Stimulated activated effector memory CD8-positive, alpha-beta T cell treated with anti-CD3 and anti-CD28 coated beads, Interleukin-12 subunit alpha, Interleukin-12 subunit beta, amount 100 ng/mL, for 72 hours (primary cell): Measurements from ENCODE around the gene CISH.

Experiments used
- ATAC-seq: fragments of 150-1000 bp; cut with Tn5 transposase; 2 replicates; pipeline ENCODE4 v1.10.0; 2021
- DNase-seq, 2 donors: peaks; one replicate each; pipeline ENCODE4 v3.0.0; 2021 to 2022; ENCODE audit warnings: low spot score in 2 of 2
- H3K27ac Mint-ChIP-seq: one replicate; pipeline ENCODE4 v1.8.0; 2022; ENCODE audit warnings: mild to moderate bottlenecking, mixed read lengths
- H3K36me3 Mint-ChIP-seq: one replicate; pipeline ENCODE4 v1.8.0; 2022; ENCODE audit warnings: mild to moderate bottlenecking, mixed read lengths
- H3K4me1 Mint-ChIP-seq: one replicate; pipeline ENCODE4 v1.8.0; 2022; ENCODE audit warnings: mixed read lengths
- H3K4me3 Mint-ChIP-seq: one replicate; pipeline ENCODE4 v1.8.0; 2022; ENCODE audit warnings: mild to moderate bottlenecking, mixed read lengths
- H3K9me3 Mint-ChIP-seq: one replicate; pipeline ENCODE4 v1.8.0; 2022; ENCODE audit warnings: mixed read lengths

The CISH gene

GRCh38 chr3:50625231-50626182 lies 13.9 kb upstream of the CISH start:
- DNase-seq (no peak), ATAC-seq (no peak)
- Mint-ChIP-seq H3K4me3 (no peak overlapping the region), H3K9me3 (no peaks in the 10 kb centered on the region), H3K4me1 (peaks cover 94% of the 10 kb centered on the region), H3K36me3 (peaks cover 72% of the 10 kb centered on the region), H3K27ac (peak overlapping the region; percentile 37)

- ATAC-seq, result no peak
- DNase-seq, result no peak
- Mint-ChIP-seq H3K36me3 (peaks cover 72% of the 10 kb centered on the region), H3K4me1 (peaks cover 94% of the 10 kb centered on the region), H3K4me3 (peak overlapping the region; percentile 68), H3K9me3 (no peaks in the 10 kb centered on the region), H3K27ac (peak overlapping the region; percentile 91)
Observed at GRCh38 chr3:50624634-50625033, 13.1 kb upstream of the CISH start.

DNA sequence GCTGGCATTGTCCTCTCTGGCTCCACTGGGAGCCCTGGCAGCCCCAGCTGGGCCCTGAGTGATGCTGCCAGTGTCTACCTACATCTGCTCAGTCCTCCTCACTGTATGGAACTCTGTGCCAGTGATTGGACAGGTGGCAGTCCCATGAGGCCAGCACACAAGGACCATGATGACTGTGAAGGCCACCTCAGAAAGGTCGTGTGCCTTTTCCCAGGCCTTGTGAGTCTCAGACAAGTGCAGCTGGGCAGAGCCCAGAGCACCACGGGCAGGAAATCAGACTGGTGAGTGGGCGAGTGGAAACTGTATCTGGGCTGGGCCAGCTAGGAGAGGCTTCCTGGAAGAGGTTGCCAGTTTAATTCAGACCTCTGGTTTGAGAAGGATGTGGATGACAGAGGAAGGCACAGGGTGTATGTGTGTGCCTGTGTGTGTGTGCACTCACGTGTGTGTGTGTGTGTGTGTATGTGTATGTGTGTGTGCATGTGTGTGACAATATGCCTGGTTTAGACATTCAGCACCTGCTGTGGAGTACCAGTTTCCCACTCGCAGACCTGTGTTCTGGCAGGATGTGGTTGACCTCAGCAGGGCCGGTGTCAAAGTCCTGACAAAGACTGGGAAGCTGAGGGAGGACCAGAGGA lies 12.4 kb upstream of the CISH start:
- H3K9me3 Mint-ChIP-seq, result no peaks in the 10 kb centered on the region
- peak; percentile 86 for ATAC-seq
- peak overlapping the region; percentile 91 for H3K27ac Mint-ChIP-seq
- peak overlapping the region; percentile 68 for H3K4me3 Mint-ChIP-seq
- DNase-seq, result peak; percentile 34 to 80
- peaks cover 73% of the 10 kb centered on the region for H3K36me3 Mint-ChIP-seq
- H3K4me1 Mint-ChIP-seq, result peaks cover 94% of the 10 kb centered on the region

- Mint-ChIP-seq H3K4me1 (peaks cover 93% of the 10 kb centered on the region), H3K9me3 (no peaks in the 10 kb centered on the region), H3K27ac (peak overlapping the region; percentile 91), H3K36me3 (peaks cover 70% of the 10 kb centered on the region), H3K4me3 (peak overlapping the region; percentile 68)
- ATAC-seq, result no peak
- DNase-seq, result no peak
Observed at GRCh38 chr3:50622881-50623280, 11.3 kb upstream of the CISH start.

GRCh38 chr3:50620820-50621219 lies 9.2 kb upstream of the CISH start:
- no peak for ATAC-seq
- peaks cover 64% of the 10 kb centered on the region for H3K36me3 Mint-ChIP-seq
- H3K4me1 Mint-ChIP-seq, result peaks cover 81% of the 10 kb centered on the region
- H3K4me3 Mint-ChIP-seq, result peak overlapping the region; percentile 98
- H3K9me3 Mint-ChIP-seq, result no peaks in the 10 kb centered on the region
- no peak for DNase-seq
- H3K27ac Mint-ChIP-seq, result peak overlapping the region; percentile 95

DNA sequence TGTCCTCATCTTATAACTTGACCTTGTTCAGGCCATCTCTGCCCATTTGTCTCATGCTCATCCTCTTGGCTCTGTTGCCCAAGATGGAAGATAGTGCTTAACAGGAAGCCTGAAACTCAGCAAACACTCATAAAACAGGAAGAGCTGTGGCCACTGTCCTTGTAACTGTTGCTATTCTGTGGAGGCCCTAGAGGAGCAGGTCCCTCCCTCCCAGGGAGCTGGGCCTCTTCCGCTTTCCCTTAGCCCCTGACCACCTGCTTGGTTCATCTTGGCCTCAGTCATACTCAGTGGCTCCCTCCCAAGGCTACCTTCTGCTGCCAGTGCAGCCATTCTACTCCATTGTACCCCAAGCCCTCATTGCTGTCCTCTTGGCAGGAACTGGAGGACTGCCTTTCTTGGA lies 8.8 kb upstream of the CISH start:
- Mint-ChIP-seq H3K4me1 (peaks cover 81% of the 10 kb centered on the region), H3K4me3 (peak overlapping the region; percentile 98), H3K36me3 (peaks cover 66% of the 10 kb centered on the region), H3K27ac (peak overlapping the region; percentile 95), H3K9me3 (no peaks in the 10 kb centered on the region)
- no peak for ATAC-seq
- DNase-seq, result no peak

GRCh38 chr3:50617911-50618481 lies 6.4 kb upstream of the CISH start:
- peak in 1 of 2 donors; percentile 62 for DNase-seq
- Mint-ChIP-seq H3K27ac (peak overlapping the region; percentile 84), H3K9me3 (no peaks in the 10 kb centered on the region), H3K36me3 (peaks cover 72% of the 10 kb centered on the region), H3K4me3 (peak overlapping the region; percentile 98), H3K4me1 (peaks cover 78% of the 10 kb centered on the region)
- ATAC-seq, result no peak

DNA sequence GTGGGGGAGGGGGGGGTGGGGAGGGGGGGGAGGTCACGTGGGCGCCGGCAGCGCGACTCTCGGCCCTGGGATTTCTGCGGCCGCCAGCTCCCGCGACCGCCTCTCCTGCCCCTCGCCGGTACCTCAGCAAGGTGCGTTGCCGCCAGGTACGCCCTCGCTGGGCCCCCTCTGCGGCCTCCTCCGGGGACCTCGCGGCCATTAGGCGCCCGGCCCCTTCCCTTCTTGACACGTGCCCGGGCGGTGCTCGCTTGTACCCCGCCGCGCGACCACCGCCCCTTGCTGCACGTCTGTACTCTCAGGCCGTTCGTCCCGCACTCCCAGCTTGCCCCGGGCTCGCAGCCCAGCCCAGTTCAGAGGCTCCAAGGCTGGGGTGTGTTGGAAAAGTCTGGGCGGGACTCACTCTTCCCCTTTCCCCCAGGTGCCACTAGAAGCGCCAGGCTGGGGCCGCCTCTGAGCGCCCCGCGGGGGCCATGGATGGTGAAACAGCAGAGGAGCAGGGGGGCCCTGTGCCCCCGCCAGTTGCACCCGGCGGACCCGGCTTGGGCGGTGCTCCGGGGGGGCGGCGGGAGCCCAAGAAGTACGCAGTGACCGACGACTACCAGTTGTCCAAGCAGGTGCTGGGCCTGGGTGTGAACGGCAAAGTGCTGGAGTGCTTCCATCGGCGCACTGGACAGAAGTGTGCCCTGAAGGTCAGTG lies 5.7 kb upstream of the CISH start, which contains the start of gene MAPKAPK3:
Gene MAPKAPK3 (plus strand): TSS at position 56 of the 696 bp plus-strand sequence. CDS start 415 bp downstream, at position 471.
- peak within 1 kb of the TSS; percentile 98 for H3K4me3 Mint-ChIP-seq
- H3K4me1 Mint-ChIP-seq, result peaks cover 76% of the 10 kb centered on the region
- H3K36me3 Mint-ChIP-seq, result peaks cover 74% of the 10 kb centered on the region
- ATAC-seq (peak; percentile 1), DNase-seq (peak in 1 of 2 donors; percentile 75)
- peak within 1 kb of the TSS; percentile 84 for H3K27ac Mint-ChIP-seq
- H3K9me3 Mint-ChIP-seq, result no peaks in the 10 kb centered on the region

DNA sequence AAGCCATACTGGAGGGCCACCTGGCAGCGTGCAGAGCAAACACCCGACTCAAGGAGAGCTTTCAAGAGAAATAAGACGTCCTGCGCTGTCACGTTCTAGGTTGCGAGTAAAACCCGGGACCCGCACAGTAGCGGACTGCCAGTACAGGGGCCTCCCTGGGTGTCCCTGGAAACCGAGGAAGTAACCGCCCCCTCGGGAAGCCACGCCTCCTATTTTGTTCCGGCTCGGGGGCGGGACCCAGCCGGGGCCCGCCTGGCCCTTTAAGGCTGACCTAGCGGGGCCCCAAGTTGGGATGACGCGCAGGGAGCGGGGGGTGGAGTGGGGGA lies 5.2 kb upstream of the CISH start:
- Mint-ChIP-seq H3K4me1 (peaks cover 76% of the 10 kb centered on the region), H3K9me3 (no peaks in the 10 kb centered on the region), H3K36me3 (peaks cover 74% of the 10 kb centered on the region), H3K27ac (peak overlapping the region; percentile 84), H3K4me3 (peak overlapping the region; percentile 98)
- ATAC-seq (peak; percentile 63), DNase-seq (peak; percentile 91 to 99)

DNA sequence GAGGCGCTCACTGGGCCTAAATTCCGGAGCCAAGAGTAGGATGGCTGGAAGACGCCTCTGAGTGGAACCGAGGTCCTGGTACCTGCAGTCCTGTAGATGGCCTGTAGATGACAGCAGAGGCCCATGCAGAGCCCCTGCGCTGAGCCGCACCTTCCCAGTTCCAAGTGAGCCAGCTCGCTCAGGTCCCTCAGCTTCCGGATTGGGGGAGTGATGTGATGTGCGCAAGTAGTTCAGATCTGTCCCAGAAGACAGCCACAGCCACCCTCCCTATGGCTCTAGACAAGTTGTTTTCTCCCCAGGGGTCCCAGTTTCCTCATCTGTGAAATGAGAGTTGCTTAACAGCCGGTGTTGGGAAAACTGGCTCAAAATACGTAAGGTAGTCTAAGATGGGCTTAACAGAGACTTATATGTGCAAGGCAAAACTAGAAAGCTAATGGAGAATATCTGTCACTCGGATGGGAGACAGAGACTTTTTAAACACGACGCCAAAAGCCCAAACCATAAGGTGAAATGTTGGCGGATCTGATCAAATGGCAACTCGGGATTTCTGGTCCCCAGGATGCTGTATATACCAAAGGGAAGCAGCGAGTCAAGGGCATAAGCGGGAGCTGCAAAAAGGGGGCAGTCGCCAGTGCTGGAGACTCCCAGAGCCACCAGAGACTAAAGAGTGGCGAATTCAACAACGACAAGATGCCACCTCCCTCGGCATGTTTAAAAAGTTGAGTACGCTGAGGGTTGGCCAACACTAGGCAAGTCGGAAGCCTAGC lies 4.6 kb upstream of the CISH start:
- Mint-ChIP-seq H3K36me3 (peaks cover 74% of the 10 kb centered on the region), H3K4me1 (peaks cover 75% of the 10 kb centered on the region), H3K9me3 (no peaks in the 10 kb centered on the region), H3K4me3 (peak overlapping the region; percentile 98), H3K27ac (peak overlapping the region; percentile 84)
- DNase-seq (peak; percentile 66 to 90), ATAC-seq (peak; percentile 31)

GRCh38 chr3:50615190-50615589 lies 3.6 kb upstream of the CISH start:
- Mint-ChIP-seq H3K4me1 (peaks cover 73% of the 10 kb centered on the region), H3K27ac (no peak overlapping the region), H3K36me3 (peaks cover 74% of the 10 kb centered on the region), H3K4me3 (peak overlapping the region; percentile 98), H3K9me3 (no peaks in the 10 kb centered on the region)
- ATAC-seq (no peak), DNase-seq (no peak)

- H3K27ac Mint-ChIP-seq, result peak overlapping the region; percentile 99
- no peaks in the 10 kb centered on the region for H3K9me3 Mint-ChIP-seq
- ATAC-seq, result no peak
- peaks cover 79% of the 10 kb centered on the region for H3K36me3 Mint-ChIP-seq
- H3K4me1 Mint-ChIP-seq, result peaks cover 71% of the 10 kb centered on the region
- no peak for DNase-seq
- peak overlapping the region; percentile 98 for H3K4me3 Mint-ChIP-seq
Observed at GRCh38 chr3:50612970-50613846, 1.6 kb upstream of the CISH start.

DNA sequence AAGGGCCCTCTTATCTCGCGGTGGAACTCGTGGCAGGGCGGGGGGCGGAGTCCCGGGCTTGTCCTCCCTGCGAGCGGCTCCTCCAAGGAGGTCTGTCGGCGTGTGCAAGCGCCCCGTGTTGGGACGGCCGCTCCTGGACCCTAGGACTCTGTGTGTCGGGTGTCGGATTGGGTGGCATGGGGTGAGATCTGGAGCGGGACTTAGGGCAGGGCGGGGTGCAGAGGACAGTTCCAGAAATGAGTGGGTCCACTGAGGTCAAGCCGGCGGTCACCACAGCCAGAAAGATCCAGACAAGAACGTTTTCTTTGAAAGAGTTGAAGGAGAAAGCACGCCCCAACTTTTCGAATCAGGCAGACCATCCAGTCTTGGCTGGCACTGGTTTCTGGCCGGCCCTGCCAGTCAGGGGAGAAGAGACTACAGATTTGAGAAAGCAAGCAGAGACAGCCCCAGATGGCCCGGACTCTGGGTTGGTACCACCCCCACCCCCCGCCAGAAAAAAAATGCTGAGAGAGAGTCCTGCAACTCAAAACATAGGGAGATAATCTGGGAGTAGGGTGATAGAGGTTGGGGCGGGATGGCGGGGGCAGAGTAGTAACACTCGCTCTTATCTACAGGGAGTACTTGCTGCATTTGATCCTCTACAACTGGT lies 784 bp upstream of the CISH start:
- peak overlapping the region; percentile 99 for H3K27ac Mint-ChIP-seq
- no peak for ATAC-seq
- H3K36me3 Mint-ChIP-seq, result peaks cover 88% of the 10 kb centered on the region
- DNase-seq, result no peak
- peaks cover 76% of the 10 kb centered on the region for H3K4me1 Mint-ChIP-seq
- peak overlapping the region; percentile 98 for H3K4me3 Mint-ChIP-seq
- H3K9me3 Mint-ChIP-seq, result no peaks in the 10 kb centered on the region
